Measurements from ENCODE around the gene CCT7. TPM values are rescaled to one million over a fixed set of nuclear protein-coding genes. Genes with fewer than 3 reads are reported as not detected.

The CCT7 gene
- total RNA-seq, 1 experiment from 2014 or later = 482 TPM

- Mint-ChIP-seq H3K27ac (no peak within 1 kb of the TSS), H3K4me3 (peak within 1 kb of the TSS; percentile 68), H3K4me1 (peaks cover 2% of the 10 kb centered on the region; the same call in 1 of the 2 replicates), H3K36me3 (no peaks in the 10 kb centered on the region), H3K9me3 (no peaks in the 10 kb centered on the region), H3K27me3 (ENCODE audit: low read depth) (peaks cover 97% of the 10 kb centered on the region)
- ATAC-seq = peak; percentile 72
- DNase-seq (ENCODE audit: low spot score) = peak; percentile 88
- ChIA-PET POLR2A (interaction anchor here (1.1 kb wide), 1 partner anchor 59 kb away, joined by 3 read pairs; the partner anchor contains the start of gene CCT7), CTCF (interaction anchor here (0.6 to 3.9 kb wide), 14 partner anchors 8 to 476 kb away, joined by 3 to 20 read pairs (median 4); partner anchors contain the start of genes FBXO41, PRADC1 and SPR)
- peak; percentile 97 for TF ChIP-seq FOXK1 (CRISPR knock-in tag; IDR thresholded peaks at IDR 0.05)
- TF ChIP-seq, protein P1, sequence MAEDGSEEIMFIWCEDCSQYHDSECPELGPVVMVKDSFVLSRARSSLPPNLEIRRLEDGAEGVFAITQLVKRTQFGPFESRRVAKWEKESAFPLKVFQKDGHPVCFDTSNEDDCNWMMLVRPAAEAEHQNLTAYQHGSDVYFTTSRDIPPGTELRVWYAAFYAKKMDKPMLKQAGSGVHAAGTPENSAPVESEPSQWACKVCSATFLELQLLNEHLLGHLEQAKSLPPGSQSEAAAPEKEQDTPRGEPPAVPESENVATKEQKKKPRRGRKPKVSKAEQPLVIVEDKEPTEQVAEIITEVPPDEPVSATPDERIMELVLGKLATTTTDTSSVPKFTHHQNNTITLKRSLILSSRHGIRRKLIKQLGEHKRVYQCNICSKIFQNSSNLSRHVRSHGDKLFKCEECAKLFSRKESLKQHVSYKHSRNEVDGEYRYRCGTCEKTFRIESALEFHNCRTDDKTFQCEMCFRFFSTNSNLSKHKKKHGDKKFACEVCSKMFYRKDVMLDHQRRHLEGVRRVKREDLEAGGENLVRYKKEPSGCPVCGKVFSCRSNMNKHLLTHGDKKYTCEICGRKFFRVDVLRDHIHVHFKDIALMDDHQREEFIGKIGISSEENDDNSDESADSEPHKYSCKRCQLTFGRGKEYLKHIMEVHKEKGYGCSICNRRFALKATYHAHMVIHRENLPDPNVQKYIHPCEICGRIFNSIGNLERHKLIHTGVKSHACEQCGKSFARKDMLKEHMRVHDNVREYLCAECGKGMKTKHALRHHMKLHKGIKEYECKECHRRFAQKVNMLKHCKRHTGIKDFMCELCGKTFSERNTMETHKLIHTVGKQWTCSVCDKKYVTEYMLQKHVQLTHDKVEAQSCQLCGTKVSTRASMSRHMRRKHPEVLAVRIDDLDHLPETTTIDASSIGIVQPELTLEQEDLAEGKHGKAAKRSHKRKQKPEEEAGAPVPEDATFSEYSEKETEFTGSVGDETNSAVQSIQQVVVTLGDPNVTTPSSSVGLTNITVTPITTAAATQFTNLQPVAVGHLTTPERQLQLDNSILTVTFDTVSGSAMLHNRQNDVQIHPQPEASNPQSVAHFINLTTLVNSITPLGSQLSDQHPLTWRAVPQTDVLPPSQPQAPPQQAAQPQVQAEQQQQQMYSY (CRISPR knock-in tag; IDR thresholded peaks at IDR 0.05) = no peak
- no peak for TF ChIP-seq ZNF396 (CRISPR knock-in tag; IDR thresholded peaks at IDR 0.05; ENCODE audit: borderline replicate concordance)
- TF ChIP-seq CREM (CRISPR knock-in tag; IDR thresholded peaks at IDR 0.05) = peak; percentile 90
- no peak for TF ChIP-seq MXD4 (CRISPR knock-in tag; IDR thresholded peaks at IDR 0.05; ENCODE audit: borderline replicate concordance)
- 0 out of 2 replicates have a peak, but pooled peaks have one; percentile 20 for TF ChIP-seq FOXP4 (CRISPR knock-in tag; IDR thresholded peaks at IDR 0.05)
- TF ChIP-seq, protein P2, sequence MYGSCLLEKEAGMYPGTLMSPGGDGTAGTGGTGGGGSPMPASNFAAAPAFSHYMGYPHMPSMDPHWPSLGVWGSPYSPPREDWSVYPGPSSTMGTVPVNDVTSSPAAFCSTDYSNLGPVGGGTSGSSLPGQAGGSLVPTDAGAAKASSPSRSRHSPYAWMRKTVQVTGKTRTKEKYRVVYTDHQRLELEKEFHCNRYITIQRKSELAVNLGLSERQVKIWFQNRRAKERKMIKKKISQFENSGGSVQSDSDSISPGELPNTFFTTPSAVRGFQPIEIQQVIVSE (CRISPR knock-in tag; IDR thresholded peaks at IDR 0.05; ENCODE audit: borderline replicate concordance) = no peak
- TF ChIP-seq, protein P3, sequence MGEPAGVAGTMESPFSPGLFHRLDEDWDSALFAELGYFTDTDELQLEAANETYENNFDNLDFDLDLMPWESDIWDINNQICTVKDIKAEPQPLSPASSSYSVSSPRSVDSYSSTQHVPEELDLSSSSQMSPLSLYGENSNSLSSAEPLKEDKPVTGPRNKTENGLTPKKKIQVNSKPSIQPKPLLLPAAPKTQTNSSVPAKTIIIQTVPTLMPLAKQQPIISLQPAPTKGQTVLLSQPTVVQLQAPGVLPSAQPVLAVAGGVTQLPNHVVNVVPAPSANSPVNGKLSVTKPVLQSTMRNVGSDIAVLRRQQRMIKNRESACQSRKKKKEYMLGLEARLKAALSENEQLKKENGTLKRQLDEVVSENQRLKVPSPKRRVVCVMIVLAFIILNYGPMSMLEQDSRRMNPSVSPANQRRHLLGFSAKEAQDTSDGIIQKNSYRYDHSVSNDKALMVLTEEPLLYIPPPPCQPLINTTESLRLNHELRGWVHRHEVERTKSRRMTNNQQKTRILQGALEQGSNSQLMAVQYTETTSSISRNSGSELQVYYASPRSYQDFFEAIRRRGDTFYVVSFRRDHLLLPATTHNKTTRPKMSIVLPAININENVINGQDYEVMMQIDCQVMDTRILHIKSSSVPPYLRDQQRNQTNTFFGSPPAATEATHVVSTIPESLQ (CRISPR knock-in tag; IDR thresholded peaks at IDR 0.05) = no peak
- peak; percentile 62 for TF ChIP-seq SP1 (CRISPR knock-in tag; conservative IDR thresholded peaks at IDR 0.05)
- peak; percentile 22; the same call in 1 of the 2 replicates for TF ChIP-seq FOXP1 (CRISPR knock-in tag; IDR thresholded peaks at IDR 0.05; ENCODE audit: borderline replicate concordance)
- TF ChIP-seq JAZF1 (CRISPR knock-in tag; IDR thresholded peaks at IDR 0.05) = no peak
- TF ChIP-seq, protein P4, sequence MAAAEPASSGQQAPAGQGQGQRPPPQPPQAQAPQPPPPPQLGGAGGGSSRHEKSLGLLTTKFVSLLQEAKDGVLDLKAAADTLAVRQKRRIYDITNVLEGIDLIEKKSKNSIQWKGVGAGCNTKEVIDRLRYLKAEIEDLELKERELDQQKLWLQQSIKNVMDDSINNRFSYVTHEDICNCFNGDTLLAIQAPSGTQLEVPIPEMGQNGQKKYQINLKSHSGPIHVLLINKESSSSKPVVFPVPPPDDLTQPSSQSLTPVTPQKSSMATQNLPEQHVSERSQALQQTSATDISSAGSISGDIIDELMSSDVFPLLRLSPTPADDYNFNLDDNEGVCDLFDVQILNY (CRISPR knock-in tag; IDR thresholded peaks at IDR 0.05) = peak; percentile 85; the same call in 1 of the 2 replicates
- TF ChIP-seq ZNF219 (CRISPR knock-in tag; IDR thresholded peaks at IDR 0.05; ENCODE audit: borderline replicate concordance) = no peak
Measured at GRCh38 chr2:73293534-73294171, 59.5 kb downstream of the CCT7 start, which contains the start of gene EGR4. EGR4 (minus strand) TSS chr2:73293548; CDS start chr2:73293317, 231 bp downstream.

GRCh38 chr2:73294239-73294638 lies 60.1 kb downstream of the CCT7 start:
- Mint-ChIP-seq H3K4me3 (no peak overlapping the region; the same call in 1 of the 2 replicates), H3K36me3 (no peaks in the 10 kb centered on the region), H3K4me1 (peaks cover 2% of the 10 kb centered on the region; the same call in 1 of the 2 replicates), H3K27me3 (ENCODE audit: low read depth) (peaks cover 91% of the 10 kb centered on the region), H3K9me3 (no peaks in the 10 kb centered on the region), H3K27ac (no peak overlapping the region)
- ChIA-PET POLR2A (interaction anchor here (1.1 kb wide), 1 partner anchor 60 kb away, joined by 3 read pairs; the partner anchor contains the start of gene CCT7), CTCF (interaction anchor here (1.0 to 1.2 kb wide), 2 partner anchors 9 to 66 kb away, joined by 6 read pairs; partner anchors contain the start of gene FBXO41)
- ATAC-seq (no peak), DNase-seq (ENCODE audit: low spot score) (no peak)
- TF ChIP-seq, protein P5, sequence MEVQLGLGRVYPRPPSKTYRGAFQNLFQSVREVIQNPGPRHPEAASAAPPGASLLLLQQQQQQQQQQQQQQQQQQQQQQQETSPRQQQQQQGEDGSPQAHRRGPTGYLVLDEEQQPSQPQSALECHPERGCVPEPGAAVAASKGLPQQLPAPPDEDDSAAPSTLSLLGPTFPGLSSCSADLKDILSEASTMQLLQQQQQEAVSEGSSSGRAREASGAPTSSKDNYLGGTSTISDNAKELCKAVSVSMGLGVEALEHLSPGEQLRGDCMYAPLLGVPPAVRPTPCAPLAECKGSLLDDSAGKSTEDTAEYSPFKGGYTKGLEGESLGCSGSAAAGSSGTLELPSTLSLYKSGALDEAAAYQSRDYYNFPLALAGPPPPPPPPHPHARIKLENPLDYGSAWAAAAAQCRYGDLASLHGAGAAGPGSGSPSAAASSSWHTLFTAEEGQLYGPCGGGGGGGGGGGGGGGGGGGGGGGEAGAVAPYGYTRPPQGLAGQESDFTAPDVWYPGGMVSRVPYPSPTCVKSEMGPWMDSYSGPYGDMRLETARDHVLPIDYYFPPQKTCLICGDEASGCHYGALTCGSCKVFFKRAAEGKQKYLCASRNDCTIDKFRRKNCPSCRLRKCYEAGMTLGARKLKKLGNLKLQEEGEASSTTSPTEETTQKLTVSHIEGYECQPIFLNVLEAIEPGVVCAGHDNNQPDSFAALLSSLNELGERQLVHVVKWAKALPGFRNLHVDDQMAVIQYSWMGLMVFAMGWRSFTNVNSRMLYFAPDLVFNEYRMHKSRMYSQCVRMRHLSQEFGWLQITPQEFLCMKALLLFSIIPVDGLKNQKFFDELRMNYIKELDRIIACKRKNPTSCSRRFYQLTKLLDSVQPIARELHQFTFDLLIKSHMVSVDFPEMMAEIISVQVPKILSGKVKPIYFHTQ (CRISPR knock-in tag; IDR thresholded peaks at IDR 0.05) = no peak
- 0 out of 2 replicates have a peak, but pooled peaks have one; percentile 52 for TF ChIP-seq GTF2I (CRISPR knock-in tag; conservative IDR thresholded peaks at IDR 0.05)

Measured in WTC11 (cell line).